NCI-H345 treated with DMSO at 0.1 percent for 48 hours (cell line): ENCODE results near the gene DOP1A.

Source experiments
- DNase-seq: peaks from one replicate; lab custom pipeline; 2025; ENCODE audit not compliant: unreplicated experiment; lab: John Stamatoyannopoulos, UW

Gene DOP1A

DNA sequence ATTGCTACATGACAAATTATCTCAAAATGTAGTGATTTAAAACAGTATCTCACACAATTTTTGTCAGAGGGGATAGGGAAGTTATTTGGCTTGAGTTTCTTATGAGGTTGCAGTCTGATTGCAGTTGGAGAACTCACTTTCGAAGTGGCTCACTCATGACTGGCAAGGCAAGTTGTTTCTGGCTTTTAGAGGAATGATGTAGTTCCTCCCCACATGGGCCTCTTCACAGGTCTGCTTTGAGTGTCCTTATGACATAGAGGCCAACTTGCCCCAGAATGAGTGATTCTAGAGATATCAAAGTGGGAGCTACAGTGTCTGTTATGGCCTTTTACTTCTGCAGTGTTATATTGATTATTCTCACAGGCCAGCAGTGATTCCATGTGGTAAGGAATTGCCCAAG lies 6.1 kb downstream of the DOP1A start:
- no peak for DNase-seq

DNA sequence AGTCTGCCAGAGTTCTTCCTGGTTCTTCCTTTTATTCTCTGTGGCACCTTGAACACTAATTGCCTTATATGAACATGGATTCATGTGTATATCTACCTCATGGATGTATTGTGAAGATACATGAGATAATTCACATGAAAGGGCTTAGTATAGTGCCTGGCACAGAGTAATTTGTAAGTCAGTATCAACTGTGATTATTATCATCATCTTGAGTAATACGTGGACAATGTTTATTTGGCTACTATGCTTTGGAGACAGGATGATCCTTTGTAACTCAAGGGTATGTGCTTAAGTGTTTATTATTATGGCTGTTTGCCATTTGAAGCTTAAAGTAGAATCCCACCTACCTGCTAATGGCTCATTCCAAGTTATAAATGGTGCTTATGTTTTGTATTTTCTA lies 16.0 kb downstream of the DOP1A start:
- no peak for DNase-seq

DNA sequence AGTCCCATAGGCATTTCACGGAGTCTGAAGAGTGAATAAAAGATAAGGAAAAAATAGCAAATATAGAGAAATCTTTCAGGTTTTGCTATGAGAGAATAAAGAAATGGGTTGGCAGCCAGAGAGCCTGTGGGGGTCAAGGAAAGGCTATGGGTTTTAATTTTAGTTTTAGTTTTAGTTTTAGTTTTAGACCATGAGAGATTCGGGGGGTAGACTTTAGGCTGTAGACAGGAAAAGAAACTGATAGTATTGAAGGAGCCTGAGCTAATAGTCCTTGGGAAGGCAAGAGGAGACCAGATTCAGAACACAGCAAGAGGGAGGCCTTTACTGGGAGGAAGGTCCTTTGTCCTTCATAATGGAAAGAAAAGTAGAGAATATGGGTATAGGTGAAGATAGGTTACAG lies 19.3 kb downstream of the DOP1A start:
- no peak for DNase-seq

DNA sequence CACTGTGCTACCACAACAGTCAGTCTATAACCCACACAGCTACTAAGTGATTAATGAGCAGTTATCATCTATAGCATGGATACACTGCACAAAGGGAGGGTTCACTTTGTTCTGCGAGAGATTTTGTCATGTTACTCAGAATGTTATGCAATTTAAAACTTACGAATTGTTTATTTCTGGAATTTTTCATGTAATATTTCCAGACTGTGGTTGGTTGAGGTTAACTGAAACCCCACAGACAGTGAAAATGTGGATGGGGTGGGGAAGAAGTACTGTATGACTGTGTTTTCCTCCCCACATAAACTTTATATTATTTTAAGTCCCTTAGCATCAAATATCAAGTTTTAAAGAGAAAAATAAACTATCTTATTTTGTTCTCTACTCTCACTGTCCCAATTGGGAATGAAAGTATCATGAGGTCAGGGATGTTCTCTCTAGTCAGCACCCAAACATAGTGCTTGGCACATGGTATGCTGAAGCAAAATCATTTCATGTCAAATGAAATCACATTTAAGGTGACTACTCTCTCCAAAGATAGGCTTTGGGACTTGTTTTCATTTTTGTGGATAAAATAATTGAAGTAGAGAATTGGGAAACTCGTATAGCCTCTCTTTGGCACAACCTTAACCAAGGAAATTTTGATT lies 25.4 kb downstream of the DOP1A start:
- DNase-seq, result no peak

DNA sequence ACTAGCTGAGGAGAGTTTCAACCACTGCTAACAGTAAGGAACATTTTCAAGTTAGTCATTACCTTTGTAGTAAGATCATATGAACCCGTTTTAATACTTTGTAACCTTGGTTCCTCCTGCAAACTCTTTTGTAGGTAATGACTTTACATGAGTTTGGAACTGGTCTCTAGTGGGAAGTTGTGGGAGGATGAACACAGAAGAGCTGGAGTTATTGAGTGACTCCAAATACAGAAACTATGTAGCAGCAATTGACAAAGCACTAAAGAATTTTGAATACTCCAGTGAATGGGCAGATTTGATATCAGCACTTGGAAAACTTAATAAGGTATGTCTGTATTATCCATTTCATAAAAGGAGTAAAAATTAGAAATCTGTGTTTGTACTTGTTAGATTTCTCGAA lies 29.3 kb downstream of the DOP1A start:
- DNase-seq, result no peak

DNA sequence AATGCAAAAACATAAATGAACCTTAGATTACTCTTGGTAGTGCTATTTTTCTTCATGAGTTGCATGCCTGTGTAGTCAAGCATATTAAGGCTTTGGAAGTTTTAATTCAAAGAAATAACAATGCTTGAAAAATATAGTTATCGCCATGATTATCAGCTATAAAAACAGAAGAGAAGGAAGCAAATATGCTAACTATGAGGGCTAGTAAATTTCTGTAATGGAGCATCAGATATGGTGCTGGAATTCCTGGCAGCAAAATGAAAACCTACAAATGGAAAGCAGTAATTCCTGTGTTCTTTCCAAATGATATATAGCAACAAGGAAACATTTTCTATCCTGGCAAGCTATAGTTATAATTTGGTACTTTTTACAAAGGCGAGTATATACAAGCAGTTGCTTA lies 29.7 kb downstream of the DOP1A start:
- DNase-seq, result no peak

DNA sequence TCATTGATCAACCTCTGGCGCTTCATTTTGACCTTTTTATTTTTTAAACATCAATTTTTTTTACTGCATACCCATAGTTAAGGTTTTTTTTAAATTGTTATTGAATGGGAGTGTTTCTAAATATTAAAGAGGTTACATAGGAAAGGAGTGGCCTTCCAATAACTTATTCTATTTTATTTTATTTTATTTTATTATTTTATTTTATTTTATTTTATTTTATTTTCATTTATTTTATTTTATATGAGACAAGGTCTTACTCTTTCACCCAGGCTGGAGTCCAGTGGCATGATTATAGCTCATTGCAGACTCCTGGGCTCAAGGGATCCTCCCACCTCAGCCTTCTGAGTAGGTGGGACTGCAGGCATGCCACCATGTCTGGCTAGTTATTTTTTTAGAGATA lies 30.2 kb downstream of the DOP1A start:
- no peak for DNase-seq

DNA sequence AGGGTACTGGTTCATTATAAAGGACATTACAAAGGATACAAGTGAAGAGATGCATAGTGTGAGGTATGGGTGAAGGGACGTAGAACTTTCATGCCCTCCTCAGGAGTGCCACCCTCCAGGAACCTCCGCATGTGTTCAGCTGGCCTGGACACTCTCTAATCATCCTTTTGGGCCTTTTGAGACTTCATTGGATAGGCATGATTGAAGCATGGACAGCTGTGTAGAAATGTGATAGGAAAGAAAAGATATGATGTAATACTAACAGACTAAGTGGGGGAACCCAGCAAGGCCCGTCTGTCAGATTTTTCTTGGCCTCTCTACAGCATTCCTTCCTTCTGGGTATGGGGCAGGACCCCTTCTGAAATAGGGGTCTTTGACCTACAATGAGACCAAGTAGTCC lies 31.1 kb downstream of the DOP1A start:
- no peak for DNase-seq

DNA sequence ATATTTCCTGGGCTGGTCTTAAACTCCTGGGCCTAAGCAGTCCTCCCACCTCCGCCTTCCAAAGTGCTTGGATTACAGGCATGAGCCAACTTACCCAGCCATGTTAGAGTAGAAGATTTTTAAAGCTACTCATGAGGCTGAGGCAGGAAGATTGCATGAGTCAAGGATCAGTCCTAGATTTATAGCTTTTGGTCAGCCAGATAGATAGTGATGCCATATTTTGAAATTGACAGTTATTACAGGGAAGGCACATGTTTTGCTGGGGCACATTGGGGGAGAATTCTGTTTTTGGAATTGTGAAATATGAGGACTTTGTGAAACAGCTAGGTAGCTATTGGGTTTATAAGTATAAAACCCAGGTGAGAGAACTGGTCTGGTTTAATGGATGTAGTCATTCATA lies 40.9 kb downstream of the DOP1A start:
- DNase-seq, result no peak

DNA sequence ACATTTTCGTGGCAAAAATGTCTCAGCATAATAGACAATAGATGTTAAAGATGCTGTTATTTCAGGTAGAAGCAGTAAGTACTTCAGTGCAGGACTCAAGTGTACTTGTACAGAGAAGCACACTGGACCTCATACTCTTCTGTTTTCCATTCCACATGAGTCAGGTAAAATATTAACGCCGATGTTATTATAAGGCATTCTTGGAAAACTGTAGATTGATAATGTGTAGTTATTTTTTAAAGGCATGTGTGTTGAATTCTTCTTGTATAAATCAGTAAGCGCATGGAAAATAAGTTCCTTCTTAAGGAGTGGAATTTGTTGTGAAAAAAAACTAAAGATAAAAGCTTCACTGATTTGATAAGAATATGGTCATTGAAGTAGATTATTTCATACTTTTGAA lies 45.8 kb downstream of the DOP1A start:
- no peak for DNase-seq

DNA sequence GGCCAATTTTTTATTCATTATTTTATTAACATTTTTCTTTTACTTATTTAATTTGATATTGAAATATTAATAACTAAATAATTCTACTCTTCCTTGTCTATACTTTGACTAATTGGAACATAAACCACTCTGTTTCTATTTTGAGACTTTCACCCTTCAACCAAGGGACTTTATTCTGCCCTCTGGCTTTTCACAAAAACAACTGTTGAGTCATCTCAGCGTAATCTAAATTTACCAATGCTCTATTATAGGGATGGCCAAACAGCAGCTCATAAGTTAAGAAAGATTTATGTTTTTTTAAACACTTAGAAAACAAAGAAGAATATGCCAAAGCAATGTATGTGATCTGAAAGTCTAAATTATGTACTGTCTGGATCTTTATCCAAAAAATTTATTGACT lies 46.7 kb downstream of the DOP1A start:
- no peak for DNase-seq

DNA sequence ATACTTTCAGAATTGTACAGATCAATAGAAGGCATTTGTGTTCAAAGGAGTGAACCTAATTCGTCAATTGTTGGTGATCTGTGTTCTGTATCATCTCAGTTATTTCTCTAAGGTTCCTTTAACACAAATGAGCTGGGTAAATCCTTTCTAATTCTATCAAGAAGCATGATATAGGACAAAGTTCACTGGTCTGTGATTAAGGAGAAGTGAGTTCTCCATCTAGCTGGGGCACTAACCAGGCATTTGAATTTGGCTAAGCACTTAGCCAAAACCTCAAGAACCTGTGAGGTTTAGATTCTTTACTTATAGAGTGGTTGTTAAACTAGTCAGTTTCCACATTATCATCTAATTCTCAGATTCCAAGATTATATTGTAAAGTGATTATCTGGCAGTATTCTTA lies 50.3 kb downstream of the DOP1A start:
- no peak for DNase-seq

DNA sequence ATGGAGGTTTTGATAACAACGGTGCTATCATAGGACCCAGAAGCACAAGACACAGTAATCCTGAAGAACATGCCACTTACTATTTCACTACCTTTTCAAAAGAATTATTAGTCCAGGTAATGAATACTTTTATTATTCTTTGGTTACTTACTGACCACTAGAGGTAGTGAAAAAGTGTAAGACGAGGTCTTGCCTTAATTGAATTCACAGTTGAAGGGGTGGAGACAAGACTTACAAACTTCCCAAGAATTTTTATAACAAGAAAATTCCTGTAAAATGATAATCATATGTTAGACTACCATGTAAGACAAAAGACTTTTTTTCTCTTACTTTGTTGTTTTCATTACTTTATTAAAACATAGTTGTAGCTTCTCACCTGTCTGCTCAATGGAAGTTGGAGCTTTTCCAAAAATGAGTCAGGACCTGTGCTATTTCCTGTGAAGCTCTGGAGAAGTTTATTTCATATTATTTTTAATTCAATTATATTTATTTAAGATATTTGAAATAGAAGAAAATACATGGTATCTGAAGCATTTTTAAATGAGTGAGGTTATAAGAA lies 52.4 kb downstream of the DOP1A start:
- no peak for DNase-seq

DNA sequence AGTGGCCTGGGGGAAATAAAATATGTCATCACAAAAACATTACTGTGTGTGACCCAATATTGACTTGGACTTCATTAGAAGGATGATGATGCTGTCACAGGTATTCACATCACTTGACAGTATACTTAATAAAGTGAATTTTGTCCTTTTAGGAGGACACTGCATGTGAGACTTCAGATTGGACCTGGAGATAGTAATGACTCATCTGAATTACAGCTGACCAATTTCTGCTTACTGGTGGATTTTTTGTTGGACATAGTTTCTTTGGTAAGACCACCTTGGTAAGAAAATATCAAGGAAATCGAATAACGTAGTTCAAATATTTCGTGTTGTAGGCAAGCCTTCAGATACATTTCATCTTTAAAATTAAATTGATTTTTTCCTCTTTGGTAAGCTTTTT lies 57.1 kb downstream of the DOP1A start:
- no peak for DNase-seq

DNA sequence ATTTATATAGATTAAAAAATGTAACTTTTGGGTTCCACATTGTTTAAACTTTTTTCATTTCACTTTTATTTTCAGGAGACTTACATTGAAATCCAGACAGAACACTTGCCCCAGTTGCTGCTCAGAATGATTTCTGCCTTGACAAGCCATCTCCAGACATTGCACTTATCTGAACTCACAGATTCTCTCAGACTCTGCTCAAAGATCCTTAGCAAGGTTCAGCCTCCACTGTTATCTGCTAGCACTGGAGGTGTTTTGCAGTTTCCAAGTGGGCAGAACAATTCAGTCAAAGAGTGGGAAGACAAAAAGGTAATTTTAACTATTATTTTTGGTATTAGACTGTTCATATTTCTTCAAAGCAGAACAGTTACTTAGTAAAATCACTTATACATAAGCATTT lies 58.0 kb downstream of the DOP1A start:
- DNase-seq, result no peak

DNA sequence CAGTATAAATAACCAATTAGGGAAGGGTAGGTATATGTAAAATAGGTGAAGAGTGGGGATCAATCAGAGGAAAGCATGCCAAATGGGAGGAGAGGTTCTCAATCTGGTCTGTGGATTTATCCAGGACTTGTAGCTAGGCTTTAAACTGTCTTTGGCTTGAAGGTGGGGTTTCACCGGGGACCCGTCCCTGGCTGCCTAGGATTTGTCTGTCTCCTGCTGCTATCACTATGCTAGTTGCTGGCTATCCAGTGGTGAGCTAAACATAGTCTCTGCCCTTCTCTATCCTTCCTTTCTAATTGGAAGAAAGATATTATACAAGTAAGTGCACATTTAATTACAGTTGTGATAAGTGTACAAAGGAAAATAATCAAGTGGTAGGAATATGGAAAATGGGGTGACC lies 58.8 kb downstream of the DOP1A start:
- DNase-seq, result no peak

DNA sequence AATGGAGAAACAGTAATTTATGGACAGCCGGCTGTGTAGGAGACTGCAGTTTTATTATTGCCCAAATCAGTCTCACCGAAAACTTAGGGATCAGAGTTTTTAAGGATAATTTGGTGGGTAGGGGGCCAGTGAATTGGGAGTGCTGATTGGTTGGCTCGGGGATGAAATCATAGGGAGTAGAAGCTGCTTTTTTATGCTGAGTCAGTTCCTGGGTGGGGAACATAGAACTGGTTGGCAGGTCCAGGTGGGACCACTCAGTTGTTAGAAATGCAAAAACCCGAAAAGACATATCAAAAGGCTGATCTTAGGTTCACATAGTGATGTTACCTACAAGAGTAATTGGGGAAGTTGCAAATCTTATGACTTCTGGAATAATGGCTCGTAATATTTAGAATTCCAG lies 59.3 kb downstream of the DOP1A start:
- no peak for DNase-seq

DNA sequence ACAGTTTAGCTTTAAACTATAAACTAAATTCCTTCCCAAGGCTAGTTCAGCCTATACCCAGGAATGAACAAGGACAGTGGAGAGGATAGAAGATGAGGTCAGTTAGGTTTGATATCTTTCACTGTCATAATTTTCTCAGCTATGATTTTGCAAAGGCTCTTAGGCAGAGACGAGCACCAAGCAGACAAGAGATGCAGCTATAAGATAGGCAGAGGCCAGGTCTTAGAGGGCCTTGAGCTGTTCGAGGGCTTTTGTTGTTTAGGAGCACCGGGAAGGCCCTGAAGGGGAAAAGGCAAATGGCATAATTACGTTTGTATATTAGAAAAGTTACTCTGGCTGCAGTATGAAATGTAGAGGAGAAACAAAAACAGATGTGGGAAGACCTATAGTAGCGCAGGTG lies 59.8 kb downstream of the DOP1A start:
- no peak for DNase-seq

DNA sequence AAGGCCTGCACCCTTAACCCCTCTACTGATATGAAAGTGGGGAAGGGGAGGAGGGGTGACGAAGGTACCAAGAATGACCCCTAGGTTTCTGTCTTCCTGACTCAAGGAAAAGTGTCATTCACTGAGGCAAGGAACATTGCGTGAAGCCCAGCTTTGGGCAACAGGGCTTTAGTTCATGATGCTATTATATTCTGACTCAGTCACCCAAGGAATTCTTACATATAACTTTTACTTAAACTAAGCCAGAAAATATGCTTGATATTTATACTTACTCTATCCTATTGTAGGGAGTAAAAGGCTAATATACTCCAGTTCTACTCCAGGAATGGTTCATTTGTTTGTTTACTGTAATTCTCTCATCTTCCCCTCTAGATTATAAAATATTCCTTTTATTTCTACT lies 60.5 kb downstream of the DOP1A start:
- DNase-seq, result no peak

DNA sequence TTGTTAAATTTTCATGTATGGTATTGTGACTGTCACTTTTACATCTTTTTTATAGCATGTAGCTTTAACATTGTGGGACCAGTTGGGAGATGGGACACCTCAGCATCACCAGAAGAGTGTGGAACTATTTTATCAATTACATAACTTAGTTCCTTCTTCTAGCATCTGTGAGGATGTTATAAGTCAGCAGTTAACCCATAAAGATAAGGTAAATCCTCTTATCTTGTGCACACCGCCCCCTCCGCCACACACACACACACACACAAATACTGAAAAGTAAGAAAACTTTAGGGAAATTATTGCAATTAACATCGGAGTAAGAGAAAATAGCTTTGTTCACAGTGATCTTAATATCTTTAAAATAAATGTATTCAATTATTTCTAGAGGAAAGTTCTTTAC lies 64.7 kb downstream of the DOP1A start:
- DNase-seq, result no peak

DNA sequence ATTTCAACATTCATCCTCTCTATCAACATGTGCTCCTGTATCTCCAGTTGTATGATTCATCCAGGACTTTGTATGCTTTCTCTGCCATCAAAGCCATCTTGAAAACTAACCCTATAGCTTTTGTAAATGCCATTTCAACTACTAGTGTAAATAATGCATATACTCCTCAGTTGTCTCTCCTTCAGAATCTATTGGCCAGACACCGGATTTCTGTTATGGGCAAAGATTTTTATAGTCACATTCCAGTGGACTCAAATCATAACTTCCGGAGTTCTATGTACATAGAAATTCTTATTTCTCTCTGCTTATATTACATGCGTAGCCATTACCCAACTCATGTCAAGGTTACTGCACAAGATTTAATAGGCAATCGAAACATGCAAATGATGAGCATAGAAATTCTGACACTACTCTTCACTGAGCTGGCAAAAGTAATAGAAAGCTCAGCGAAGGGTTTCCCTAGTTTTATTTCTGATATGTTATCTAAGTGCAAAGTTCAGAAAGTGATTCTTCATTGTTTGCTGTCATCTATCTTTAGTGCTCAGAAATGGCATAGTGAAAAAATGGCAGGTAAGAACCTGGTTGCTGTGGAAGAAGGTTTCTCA lies 70.7 kb downstream of the DOP1A start:
- DNase-seq, result no peak

DNA sequence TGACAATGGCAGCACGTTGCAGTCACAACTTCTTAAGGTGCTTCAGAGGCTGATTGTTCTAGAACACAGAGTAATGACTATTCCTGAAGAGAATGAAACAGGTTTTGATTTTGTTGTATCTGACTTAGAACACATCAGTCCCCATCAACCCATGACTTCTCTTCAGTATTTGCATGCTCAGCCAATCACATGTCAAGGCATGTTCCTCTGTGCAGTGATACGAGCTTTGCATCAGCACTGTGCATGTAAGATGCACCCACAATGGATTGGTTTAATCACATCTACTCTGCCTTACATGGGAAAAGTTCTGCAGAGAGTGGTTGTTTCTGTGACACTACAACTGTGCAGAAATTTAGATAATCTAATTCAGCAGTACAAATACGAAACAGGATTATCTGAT lies 71.3 kb downstream of the DOP1A start:
- no peak for DNase-seq

DNA sequence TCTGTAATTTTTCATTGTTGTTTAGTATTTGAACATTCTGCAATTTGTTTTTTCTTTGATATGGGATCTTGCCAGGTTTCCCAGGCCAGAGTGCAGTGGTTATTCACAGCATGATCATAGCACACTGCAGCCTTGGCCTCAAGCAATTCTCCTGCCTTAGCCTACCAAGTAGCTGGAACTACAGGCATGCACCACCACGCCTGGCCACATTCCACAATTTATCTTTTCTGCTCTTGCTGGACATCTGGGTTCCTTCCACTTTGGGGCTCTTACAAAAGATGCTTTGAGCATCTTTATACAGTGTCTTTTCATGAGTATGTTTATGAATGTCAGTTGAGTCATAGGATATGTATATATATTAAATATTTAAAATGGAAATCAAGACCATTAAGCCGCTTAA lies 83.6 kb downstream of the DOP1A start:
- DNase-seq, result no peak
